K562 (cell line): ENCODE measurements around the gene TCF4. TPM values are rescaled to one million over a fixed set of nuclear protein-coding genes. Genes with fewer than 3 reads are reported as not detected.

Experiments used
- ATAC-seq: fragments of 200-7000 bp; cut with Tn5 transposase; 3 replicates; pipeline ENCODE4 v1.9.1; 2020; ENCODE audit warnings: moderate library complexity
- BruUV-seq: library from RNA; stranded (reverse); fragments of 400-500 nt; replicated peaks from 2 replicates; lab custom pipeline; 2021; lab: Mats Ljungman, UMichigan
- CTCF ChIA-PET: fragments of 300-600 bp; formaldehyde crosslinking; extraction: SDS; loops from one replicate; lab custom pipeline; 2021; ENCODE audit warnings: low intra/inter-chr PET ratio; lab: Yijun Ruan, JAX
- POLR2A ChIA-PET: fragments of 300-600, 350-650 bp; sonication (Branson Sonifier 250); formaldehyde crosslinking; extraction: SDS; loops from one replicate; lab custom pipeline; 2021; ENCODE audit warnings: antibody characterized with exemption, inconsistent platforms; lab: Yijun Ruan, JAX
- DNase-seq, 4 experiments: peaks; one replicate each; pipeline versions ENCODE4 v3.0.0 to v3.0.0-alpha.2; 2011 to 2018; ENCODE audit warnings: low spot score in 3 of 4, mixed read lengths in 3 of 4; ENCODE audit errors: extremely low read depth in 1 of 4
- FAIRE-seq: peaks from 2 replicates; lab custom pipeline; 2011; peaks lifted over from hg19 to GRCh38; lab: Jason Lieb, UNC
- H2AFZ ChIP-seq: 2 replicates; pipeline ENCODE4 v1.6.0; 2011; ENCODE audit warnings: low read depth, low read length, control low read depth, inconsistent platforms
- H3K27ac ChIP-seq: fragments of 200-600 bp; 3 replicates; pipeline ENCODE4 v1.8.0; 2011; ENCODE audit warnings: low read depth, mild to moderate bottlenecking, control low read depth, inconsistent platforms, low read length, moderate library complexity, mixed read lengths; ENCODE audit errors: extremely low read depth
- H3K27me3 ChIP-seq, 2 experiments: fragments of 300-600 bp in 1 of 2; 2 replicates in 1 of 2; 3 replicates in 1 of 2; pipeline versions ENCODE4 v1.6.0 to v1.8.0; 2011; ENCODE audit warnings: inconsistent platforms in 2 of 2, low read length in 2 of 2, mild to moderate bottlenecking in 1 of 2, mixed read lengths in 1 of 2, moderate library complexity in 1 of 2; ENCODE audit not compliant: control insufficient read depth in 2 of 2, insufficient read depth in 2 of 2
- H3K36me3 ChIP-seq: fragments of 300-600 bp; 3 replicates; pipeline ENCODE4 v1.8.0; 2011; ENCODE audit warnings: mild to moderate bottlenecking, low read length, inconsistent platforms; ENCODE audit not compliant: control insufficient read depth, insufficient read depth
- H3K4me1 ChIP-seq, 2 experiments: fragments of 200-600 bp in 1 of 2; replicated peaks in 1 of 2; 2 replicates in 1 of 2; 3 replicates in 1 of 2; pipeline versions ENCODE4 v1.5.1 to v1.8.0; 2011; ENCODE audit warnings: inconsistent platforms in 2 of 2, low read length in 2 of 2, mild to moderate bottlenecking in 1 of 2, mixed read lengths in 1 of 2, moderate library complexity in 1 of 2; ENCODE audit not compliant: control insufficient read depth in 2 of 2, insufficient read depth in 2 of 2
- H3K4me2 ChIP-seq: 2 replicates; pipeline ENCODE4 v1.6.1; 2011; ENCODE audit warnings: low read length, control low read depth, inconsistent platforms, mixed read lengths; ENCODE audit not compliant: insufficient read depth
- H3K4me3 ChIP-seq: fragments of 200-600 bp; sonication (generic), shearing (Covaris generic); 2 replicates; pipeline ENCODE4 v1.5.1; 2016; ENCODE audit warnings: control low read depth, inconsistent platforms
- H3K79me2 ChIP-seq: fragments of 200-600 bp; 3 replicates; pipeline ENCODE4 v1.8.0; 2011; ENCODE audit warnings: low read length, inconsistent platforms; ENCODE audit not compliant: control insufficient read depth, insufficient read depth
- H3K9ac ChIP-seq, 2 experiments: 2 replicates each; pipeline versions ENCODE4 v1.6.0 to v1.6.1; 2011; ENCODE audit warnings: low read depth in 2 of 2, low read length in 2 of 2, control low read depth in 1 of 2, inconsistent platforms in 1 of 2, mild to moderate bottlenecking in 1 of 2, mixed read lengths in 1 of 2; ENCODE audit not compliant: insufficient read depth in 1 of 2
- H3K9me1 ChIP-seq: one replicate; pipeline ENCODE4 v1.6.0; 2011; ENCODE audit warnings: inconsistent platforms, mild to moderate bottlenecking, low read length, moderate library complexity; ENCODE audit not compliant: control insufficient read depth, insufficient read depth
- H3K9me3 ChIP-seq: replicated peaks from 2 replicates; pipeline ENCODE4 v1.5.1; 2011; ENCODE audit warnings: low read depth, low read length, inconsistent platforms; ENCODE audit not compliant: control insufficient read depth, insufficient read depth
- H4K20me1 ChIP-seq: replicated peaks from 2 replicates; pipeline ENCODE4 v1.6.1; 2011; ENCODE audit warnings: low read length, inconsistent platforms, mixed read lengths; ENCODE audit not compliant: control insufficient read depth, insufficient read depth
- E2F6 ChIP-seq, 2 experiments: IDR thresholded peaks; 2 replicates each; pipeline ENCODE4 v1.6.1; 2011; ENCODE audit warnings: borderline replicate concordance in 1 of 2, control low read depth in 1 of 2, low read depth in 1 of 2, low read length in 1 of 2, mild to moderate bottlenecking in 1 of 2, mixed read lengths in 1 of 2, moderate library complexity in 1 of 2; ENCODE audit not compliant: insufficient read depth in 1 of 2, insufficient read length in 1 of 2, poor library complexity in 1 of 2, severe bottlenecking in 1 of 2; ENCODE audit errors: extremely low read depth in 1 of 2
- ELF4 ChIP-seq: fragments of 450-650 bp; formaldehyde crosslinking; IDR thresholded peaks from 2 replicates; pipeline ENCODE4 v1.4.0; 2022; ENCODE audit warnings: missing genetic modification characterization
- IRF2 ChIP-seq: sonication (generic); formaldehyde crosslinking; IDR thresholded peaks from 2 replicates; pipeline ENCODE4 v1.8.1; 2022; ENCODE audit warnings: mild to moderate bottlenecking, missing genetic modification reagents
- MBD2 ChIP-seq: sonication (generic); IDR thresholded peaks from 2 replicates; pipeline ENCODE4 v1.6.1; 2016; ENCODE audit warnings: low read depth, borderline replicate concordance
- NFRKB ChIP-seq: fragments of 450-650 bp; IDR thresholded peaks from 2 replicates; pipeline ENCODE4 v1.6.1; 2016; ENCODE audit warnings: low read depth
- RHOXF2B ChIP-seq: fragments of 250-450 bp; sonication (Bioruptor Pico); conservative IDR thresholded peaks from 2 replicates; pipeline ENCODE4 v1.5.1; 2021
- SLC30A9 ChIP-seq: fragments of 250-450 bp; sonication (Bioruptor Pico); IDR thresholded peaks from 2 replicates; pipeline ENCODE4 v1.8.0; 2022; ENCODE audit warnings: mild to moderate bottlenecking, moderate library complexity
- SPI1 ChIP-seq: IDR thresholded peaks from 2 replicates; pipeline ENCODE4 v1.6.1; 2011; ENCODE audit warnings: low read depth, low read length, control low read depth, borderline replicate concordance
- ZNF143 ChIP-seq: sonication (generic); formaldehyde crosslinking; IDR thresholded peaks from 2 replicates; pipeline ENCODE4 v1.9.0; 2022; ENCODE audit warnings: mild to moderate bottlenecking, missing genetic modification reagents
- ZNF512 ChIP-seq: IDR thresholded peaks from 2 replicates; pipeline ENCODE4 v1.6.1; 2016; ENCODE audit warnings: missing genetic modification characterization, missing compliant biosample characterization
- ZNF589 ChIP-seq: fragments of 200-800 bp; sonication (Bioruptor generic); IDR thresholded peaks from 2 replicates; pipeline ENCODE4 v1.6.1; 2016; ENCODE audit warnings: low read depth, missing genetic modification characterization, missing compliant biosample characterization
- ZNF740 ChIP-seq, 3 experiments: fragments of 200-800 bp in 1 of 3; sonication (Bioruptor generic) in 1 of 3; sonication (generic) in 1 of 3; formaldehyde crosslinking in 1 of 3; IDR thresholded peaks; 2 replicates each; pipeline versions ENCODE4 v1.6.1 to v1.8.0; 2016 to 2022; ENCODE audit warnings: mild to moderate bottlenecking in 2 of 3, missing compliant biosample characterization in 2 of 3, missing genetic modification characterization in 2 of 3, missing genetic modification reagents in 1 of 3
- WGBS: fragments of 100-300 bp; shearing (Covaris generic); methylation state at CpG from one replicate; pipeline ENCODE4 v1.1.6; 2016; ENCODE audit warnings: low coverage, mixed read lengths; ENCODE audit not compliant: insufficient coverage; ENCODE audit errors: missing lambda C conversion rate; 5-methylcytosine and 5-hydroxymethylcytosine counted together
- in situ Hi-C: fragments of 300-500 bp; cut with MboI; formaldehyde crosslinking; loops from 4 replicates; pipeline ENCODE4 v1.15.0; 2018; ENCODE audit warnings: inconsistent platforms, mixed read lengths
- intact Hi-C: fragments of 100-400 bp; cut with micrococcal nuclease; formaldehyde crosslinking; loops from 2 replicates; pipeline ENCODE4 v1.14.2; 2022
- polyA plus RNA-seq, 8 experiments: library from polyadenylated mRNA; depleted of rRNA in 4 of 8; stranded (reverse) in 5 of 8; unstranded in 3 of 8; fragments of >200 nt; fragmentation: Nextera tagmentation in 2 of 8; fragmentation: Illumina TruSeq in 1 of 8; extraction: Ambion mirVana in 2 of 8; extraction: Trizol in 1 of 8; gene quantifications; 2 replicates each; pipeline versions ENCODE4 v1.2.1 to v1.2.3, GENCODE V29; 2011 to 2014; ENCODE audit warnings: inconsistent platforms in 1 of 8, missing spikeins in 1 of 8
- total RNA-seq, 7 experiments: library from RNA; depleted of rRNA in 6 of 7; stranded (reverse); fragments of >200 nt in 6 of 7; fragmentation: Illumina TruSeq in 2 of 7; extraction: Trizol in 2 of 7; gene quantifications; 2 replicates each; pipeline versions ENCODE4 v1.2.1 to v1.2.3, GENCODE V29; 2011 to 2021; ENCODE audit warnings: low replicate concordance in 1 of 7

The TCF4 gene
- total and polyA plus RNA-seq, 9 of the 15 experiments (the other 6 are each of a cell fraction or from before 2014, with no cell fraction given), result 4.8 to 24.7 (median 15.2) TPM

- Histone ChIP-seq H3K4me3 (no peak overlapping the region), H3K9me1 (no peaks in the 10 kb centered on the region), H3K27me3 (no peaks in the 10 kb centered on the region), H3K27ac (no peak overlapping the region), H3K4me1 (no peaks in the 10 kb centered on the region), H3K9ac (no peak overlapping the region), H3K36me3 (no peaks in the 10 kb centered on the region), H3K4me2 (no peak overlapping the region), H4K20me1 (no peaks in the 10 kb centered on the region), H2AFZ (no peak overlapping the region), H3K9me3 (no peaks in the 10 kb centered on the region), H3K79me2 (no peaks in the 10 kb centered on the region)
- intact Hi-C loops (no loop called here), in situ Hi-C loops (no loop called here)
- CTCF ChIA-PET, result no interaction called here
- POLR2A ChIA-PET, result no interaction called here
- no peak for ATAC-seq
- 50% methylated on average over 3 of the region's 3 CpGs for WGBS
- no peak for FAIRE-seq
- no peak for TF ChIP-seq RHOXF2B
- TF ChIP-seq E2F6 (IDR thresholded peaks at IDR 0.05; ENCODE audit: borderline replicate concordance in 1 of 2, extremely low read depth in 1 of 2, insufficient read depth in 1 of 2, insufficient read length in 1 of 2, low read depth in 1 of 2, low read length in 1 of 2, poor library complexity in 1 of 2, severe bottlenecking in 1 of 2), result no peak
- no peak for TF ChIP-seq NFRKB
- no peak for TF ChIP-seq SLC30A9 (CRISPR knock-in tag)
- BruUV-seq, result no TSS peak
- no peak for DNase-seq
These were observed 35.6 kb upstream of the TCF4 start for GRCh38 chr18:55623626-55624025.

- H3K79me2 ChIP-seq, result no peaks in the 10 kb centered on the region
- no peak for FAIRE-seq
- no peaks in the 10 kb centered on the region for H3K9me1 ChIP-seq
- in situ Hi-C loops, result no loop called here
- ATAC-seq, result no peak
- no peaks in the 10 kb centered on the region for H4K20me1 ChIP-seq
- DNase-seq, result no peak
- no peaks in the 10 kb centered on the region for H3K36me3 ChIP-seq
- no peak overlapping the region for H3K9ac ChIP-seq
- no peak overlapping the region for H3K4me3 ChIP-seq
- no peaks in the 10 kb centered on the region for H3K27me3 ChIP-seq
- H2AFZ ChIP-seq, result no peak overlapping the region
- ChIA-PET POLR2A (no interaction called here), CTCF (no interaction called here)
- intact Hi-C loops, result no loop called here
- no TSS peak for BruUV-seq
- no peaks in the 10 kb centered on the region for H3K4me1 ChIP-seq
- no peaks in the 10 kb centered on the region for H3K9me3 ChIP-seq
- H3K4me2 ChIP-seq, result no peak overlapping the region
- H3K27ac ChIP-seq, result no peak overlapping the region
- WGBS, result 38% methylated on average over 2 of the region's 2 CpGs
- TF ChIP-seq ZNF589 (CRISPR knock-in tag), result no peak
- no peak for TF ChIP-seq IRF2 (CRISPR knock-in tag)
- no peak for TF ChIP-seq ZNF512
- no peak for TF ChIP-seq ELF4 (CRISPR knock-in tag)
- no peak for TF ChIP-seq ZNF740 (CRISPR knock-in tag; IDR thresholded peaks at IDR 0.05)
- no peak for TF ChIP-seq ZNF740 (tag; IDR thresholded peaks at IDR 0.05)
- no peak for TF ChIP-seq MBD2
- TF ChIP-seq ZNF143 (CRISPR knock-in tag), result no peak
- no peak for TF ChIP-seq SPI1
These were observed 22.5 kb upstream of the TCF4 start for GRCh38 chr18:55610506-55610905.
